Effector memory CD4-positive, alpha-beta T cell (primary cell): Measurements from ENCODE around the gene BPIFB1.

ENCODE experiments used
- DNase-seq, 3 donors: peaks; one replicate each; pipeline ENCODE4 v3.0.0-alpha.2; 2020
- H3K27ac ChIP-seq: 2 replicates; pipeline ENCODE4 v1.7.0; 2013; ENCODE audit warnings: mild to moderate bottlenecking, low read length, moderate library complexity; ENCODE audit not compliant: insufficient read depth, poor library complexity, severe bottlenecking
- H3K27me3 ChIP-seq: replicated peaks from 2 replicates; pipeline ENCODE4 v1.7.0; 2013; ENCODE audit warnings: mild to moderate bottlenecking, low read length; ENCODE audit not compliant: insufficient read depth, control insufficient read depth, poor library complexity, severe bottlenecking
- H3K36me3 ChIP-seq: 2 replicates; pipeline ENCODE4 v1.7.0; 2013; ENCODE audit warnings: mild to moderate bottlenecking, low read length, moderate library complexity; ENCODE audit not compliant: control insufficient read depth, insufficient read depth
- H3K4me1 ChIP-seq: 2 replicates; pipeline ENCODE4 v1.7.0; 2013; ENCODE audit warnings: low read length, mild to moderate bottlenecking; ENCODE audit not compliant: control insufficient read depth, insufficient read depth, poor library complexity, severe bottlenecking
- H3K4me3 ChIP-seq: 2 replicates; pipeline ENCODE4 v1.7.0; 2013; ENCODE audit warnings: low read length, low read depth, mild to moderate bottlenecking; ENCODE audit not compliant: insufficient read depth, poor library complexity, severe bottlenecking
- H3K9me3 ChIP-seq: 2 replicates; pipeline ENCODE4 v1.7.0; 2013; ENCODE audit warnings: mild to moderate bottlenecking, low read length, moderate library complexity; ENCODE audit not compliant: control insufficient read depth

Gene BPIFB1

GRCh38 chr20:33272155-33272873 is 10.7 kb upstream of the BPIFB1 start:
- Histone ChIP-seq H3K4me3 (no peak overlapping the region), H3K4me1 (no peaks in the 10 kb centered on the region), H3K27me3 (no peaks in the 10 kb centered on the region), H3K9me3 (no peaks in the 10 kb centered on the region), H3K36me3 (no peaks in the 10 kb centered on the region), H3K27ac (no peak overlapping the region)
- DNase-seq = no peak

DNA sequence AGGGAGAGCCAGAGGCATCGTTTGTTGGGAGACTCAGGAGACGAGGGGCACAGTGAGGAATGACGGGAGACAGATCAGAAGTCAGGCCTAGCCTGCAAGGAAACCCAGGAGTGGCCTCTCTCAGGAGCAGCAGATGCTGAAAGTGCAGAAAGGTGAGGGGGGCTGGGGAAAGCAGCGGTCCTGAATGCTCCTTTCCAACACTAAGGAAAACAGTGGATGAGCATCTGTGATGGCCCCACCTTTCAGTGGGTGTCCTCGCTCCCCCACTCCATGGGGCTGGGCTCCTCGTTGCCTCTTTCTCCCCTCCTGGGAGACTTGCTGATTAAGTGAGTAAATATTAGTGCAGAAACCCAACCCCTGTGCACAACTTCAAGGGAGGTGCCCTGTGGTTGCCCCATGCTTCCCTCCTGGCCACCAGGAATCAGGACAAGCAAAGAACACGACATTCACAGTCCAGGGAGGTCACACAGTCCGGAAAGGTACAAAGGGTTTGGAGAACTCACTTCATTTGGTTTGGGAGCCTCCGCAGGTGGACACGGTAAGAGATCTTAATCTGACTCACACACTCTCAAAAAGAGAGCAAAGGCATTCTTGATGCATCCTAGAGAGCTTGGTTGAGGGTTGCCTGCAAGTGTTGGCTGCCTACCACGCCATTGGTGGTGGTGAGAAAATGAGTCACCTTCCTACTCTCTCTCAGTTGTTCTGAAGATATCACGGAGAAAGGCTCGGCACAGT is 9.7 kb upstream of the BPIFB1 start:
- Histone ChIP-seq H3K9me3 (no peaks in the 10 kb centered on the region), H3K27me3 (no peaks in the 10 kb centered on the region), H3K4me3 (no peak overlapping the region), H3K27ac (no peak overlapping the region), H3K36me3 (no peaks in the 10 kb centered on the region), H3K4me1 (no peaks in the 10 kb centered on the region)
- no peak for DNase-seq

- H3K4me1 ChIP-seq = no peaks in the 10 kb centered on the region
- DNase-seq = no peak
- H3K9me3 ChIP-seq = no peaks in the 10 kb centered on the region
- H3K27ac ChIP-seq = no peak overlapping the region
- H3K27me3 ChIP-seq = no peaks in the 10 kb centered on the region
- H3K36me3 ChIP-seq = no peaks in the 10 kb centered on the region
- H3K4me3 ChIP-seq = no peak overlapping the region
Observed at GRCh38 chr20:33275215-33275614, 7.8 kb upstream of the BPIFB1 start.

GRCh38 chr20:33275871-33276270 is 7.1 kb upstream of the BPIFB1 start:
- no peaks in the 10 kb centered on the region for H3K27me3 ChIP-seq
- no peak for DNase-seq
- no peak overlapping the region for H3K4me3 ChIP-seq
- no peaks in the 10 kb centered on the region for H3K4me1 ChIP-seq
- H3K27ac ChIP-seq = no peak overlapping the region
- H3K36me3 ChIP-seq = no peaks in the 10 kb centered on the region
- H3K9me3 ChIP-seq = no peaks in the 10 kb centered on the region

GRCh38 chr20:33276303-33277113 is 6.5 kb upstream of the BPIFB1 start:
- Histone ChIP-seq H3K27ac (no peak overlapping the region), H3K4me3 (no peak overlapping the region), H3K4me1 (no peaks in the 10 kb centered on the region), H3K27me3 (no peaks in the 10 kb centered on the region), H3K36me3 (no peaks in the 10 kb centered on the region), H3K9me3 (no peaks in the 10 kb centered on the region)
- DNase-seq = no peak

DNA sequence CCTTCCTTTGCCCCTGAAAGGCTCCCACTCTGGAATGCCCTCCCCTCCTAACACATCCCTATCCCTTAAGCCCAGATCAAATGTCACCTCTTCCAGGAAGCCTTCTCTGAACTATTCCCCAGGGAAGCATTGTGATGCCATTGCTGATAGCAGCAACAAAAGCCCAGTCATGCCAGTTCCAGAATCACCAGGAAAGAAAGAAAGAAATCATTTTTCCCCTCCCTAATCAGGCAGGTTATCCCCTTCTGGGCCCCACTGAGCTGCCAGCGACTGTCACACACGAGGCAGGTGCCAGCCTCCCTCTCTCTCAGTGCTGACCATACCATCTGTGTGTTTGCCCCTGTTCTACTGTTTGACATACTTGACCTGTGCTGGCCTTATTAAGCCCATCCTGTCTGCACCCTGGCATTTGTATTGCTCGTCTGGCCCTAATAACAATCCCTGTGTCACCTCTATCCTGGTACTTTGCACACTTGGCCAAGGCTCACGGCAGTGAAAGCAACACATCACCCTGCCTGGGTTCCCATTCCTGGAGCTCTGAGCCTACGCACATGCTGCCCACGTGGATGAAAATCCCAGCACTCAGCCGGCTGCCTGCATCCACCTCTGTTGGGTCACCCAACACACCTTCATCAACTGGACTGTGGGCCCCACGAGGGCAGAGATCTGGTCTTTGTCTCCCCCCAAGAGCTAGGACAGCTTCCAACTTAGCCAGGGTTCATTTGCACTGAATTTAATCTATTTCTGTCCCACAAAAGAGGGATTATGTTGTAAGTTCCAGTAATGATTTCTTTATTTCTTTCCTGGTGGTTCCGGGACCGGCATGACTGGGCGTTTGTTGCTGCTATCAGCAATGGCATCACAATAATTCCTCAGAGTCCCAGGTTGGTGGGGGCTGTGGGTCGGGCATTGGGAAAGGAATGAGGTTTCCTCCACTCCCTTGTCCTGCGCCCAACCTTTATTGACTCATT is 5.3 kb upstream of the BPIFB1 start:
- Histone ChIP-seq H3K36me3 (no peaks in the 10 kb centered on the region), H3K27me3 (no peaks in the 10 kb centered on the region), H3K4me3 (no peak overlapping the region), H3K9me3 (no peaks in the 10 kb centered on the region), H3K4me1 (no peaks in the 10 kb centered on the region), H3K27ac (no peak overlapping the region)
- DNase-seq = no peak

DNA sequence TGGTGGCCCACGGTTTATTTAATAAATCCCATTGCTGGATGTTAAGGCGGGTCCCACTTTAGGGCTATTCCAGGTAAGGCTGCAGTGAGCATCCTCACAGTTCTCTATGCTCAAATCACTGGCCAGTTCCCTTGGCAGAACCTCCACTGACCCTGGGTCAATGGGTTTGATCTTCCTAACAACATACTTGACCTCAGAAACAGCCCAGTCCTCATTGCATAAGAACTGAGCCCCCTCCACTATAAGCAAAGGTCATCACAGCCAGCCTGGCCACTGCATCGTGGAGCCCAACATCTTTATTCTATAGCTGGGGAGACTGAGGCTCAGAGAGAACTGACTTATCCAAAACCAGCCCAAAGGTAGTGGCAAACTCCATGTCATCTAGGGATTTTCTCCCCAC is 4.3 kb upstream of the BPIFB1 start:
- DNase-seq = no peak
- Histone ChIP-seq H3K4me1 (no peaks in the 10 kb centered on the region), H3K4me3 (no peak overlapping the region), H3K9me3 (no peaks in the 10 kb centered on the region), H3K27ac (no peak overlapping the region), H3K27me3 (no peaks in the 10 kb centered on the region), H3K36me3 (no peaks in the 10 kb centered on the region)

- no peak overlapping the region for H3K4me3 ChIP-seq
- no peaks in the 10 kb centered on the region for H3K27me3 ChIP-seq
- no peaks in the 10 kb centered on the region for H3K4me1 ChIP-seq
- no peaks in the 10 kb centered on the region for H3K9me3 ChIP-seq
- DNase-seq = no peak
- no peak overlapping the region for H3K27ac ChIP-seq
- no peaks in the 10 kb centered on the region for H3K36me3 ChIP-seq
Observed at GRCh38 chr20:33279261-33279910, 3.6 kb upstream of the BPIFB1 start.

DNA sequence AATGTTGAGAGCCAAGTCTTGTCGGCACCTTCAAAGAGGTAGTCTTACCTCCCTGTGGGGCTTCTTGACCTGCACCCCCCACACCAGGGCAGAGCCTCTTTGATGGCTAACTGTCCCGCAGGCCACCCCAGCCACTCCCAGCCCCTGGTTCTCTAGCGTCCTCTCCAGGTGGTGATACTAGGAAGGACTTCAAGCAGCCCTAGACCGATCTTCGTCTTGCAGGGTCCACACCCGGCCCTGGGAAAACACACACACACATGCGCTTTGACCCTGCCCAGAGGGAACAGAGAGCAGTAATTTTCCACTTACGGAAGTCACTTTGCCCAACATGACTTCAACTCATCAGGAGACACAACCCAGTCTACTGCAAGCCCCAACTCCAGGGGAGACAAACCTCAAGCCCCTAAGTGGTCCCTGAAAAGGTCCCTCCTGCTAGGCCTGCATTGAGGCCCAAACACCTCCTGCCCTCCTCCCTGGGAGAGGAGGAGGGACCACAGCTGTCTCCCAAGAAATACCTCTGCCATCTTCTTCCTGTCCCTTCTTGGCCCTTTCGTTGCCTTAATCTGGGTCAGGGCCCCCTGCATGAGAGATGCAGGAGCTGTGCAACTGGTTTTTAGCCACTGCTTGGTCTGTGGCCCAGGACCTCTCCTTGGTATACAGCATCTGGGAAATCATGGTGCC is 2.9 kb upstream of the BPIFB1 start:
- Histone ChIP-seq H3K27me3 (no peaks in the 10 kb centered on the region), H3K4me3 (no peak overlapping the region)

More for the DNA sequence above, 2.9 kb upstream of the BPIFB1 start:
- no peak for DNase-seq
- Histone ChIP-seq H3K9me3 (no peaks in the 10 kb centered on the region), H3K4me1 (no peaks in the 10 kb centered on the region), H3K36me3 (no peaks in the 10 kb centered on the region), H3K27ac (no peak overlapping the region)
